ENCODE data around the gene NEDD4L.
A peak's percentile ranks its signal among the peaks of the same experiment; 100 is the strongest.

Gene NEDD4L

GRCh38 chr18:58058720-58059119, 14.7 kb downstream of the NEDD4L start (continued):
- TF ChIP-seq ZNF280C (tag by site-specific recombination; IDR thresholded peaks at IDR 0.05), result no peak
- no peak for TF ChIP-seq GLIS2 (tag by site-specific recombination; IDR thresholded peaks at IDR 0.05)
- no peak for TF ChIP-seq PBX3 (CRISPR knock-in tag; IDR thresholded peaks at IDR 0.05)
- no peak for TF ChIP-seq ZNF473 (tag by site-specific recombination; IDR thresholded peaks at IDR 0.05)
- no peak for TF ChIP-seq ZBTB6 (tag by site-specific recombination; IDR thresholded peaks at IDR 0.05)
- no peak for TF ChIP-seq ZSCAN30 (tag by site-specific recombination; IDR thresholded peaks at IDR 0.05)
- peak; percentile 26; the same call in 1 of the 2 replicates for TF ChIP-seq SP3 (tag by site-specific recombination; IDR thresholded peaks at IDR 0.05)
- no peak for TF ChIP-seq ZNF701 (tag by site-specific recombination; IDR thresholded peaks at IDR 0.05)
- TF ChIP-seq ZNF148 (tag by site-specific recombination; IDR thresholded peaks at IDR 0.05; ENCODE audit: borderline replicate concordance), result no peak
- no peak for TF ChIP-seq ZNF394 (tag by site-specific recombination; IDR thresholded peaks at IDR 0.05; ENCODE audit: borderline replicate concordance)
- no peak for TF ChIP-seq ZNF626 (tag by site-specific recombination; IDR thresholded peaks at IDR 0.05)
- no peak for TF ChIP-seq ZNF324 (tag by site-specific recombination; IDR thresholded peaks at IDR 0.05)
- TF ChIP-seq KLF8 (tag by site-specific recombination; IDR thresholded peaks at IDR 0.05), result no peak
- TF ChIP-seq REPIN1 (tag by site-specific recombination; IDR thresholded peaks at IDR 0.05; ENCODE audit: low read depth), result no peak
- TF ChIP-seq ZSCAN5A (tag by site-specific recombination; IDR thresholded peaks at IDR 0.05), result no peak
- no peak for TF ChIP-seq ZNF837 (tag by site-specific recombination; IDR thresholded peaks at IDR 0.05)
- no peak for TF ChIP-seq ZNF488 (tag by site-specific recombination; IDR thresholded peaks at IDR 0.05)
- TF ChIP-seq ZNF768 (tag by site-specific recombination; IDR thresholded peaks at IDR 0.05), result no peak
- TF ChIP-seq IKZF3 (tag by site-specific recombination; IDR thresholded peaks at IDR 0.05), result no peak
- TF ChIP-seq ZBTB48 (tag by site-specific recombination; IDR thresholded peaks at IDR 0.05), result 0 out of 2 replicates have a peak, but pooled peaks have one; percentile 40
- no peak for TF ChIP-seq ZNF544 (tag by site-specific recombination; IDR thresholded peaks at IDR 0.05)
- TF ChIP-seq, protein P1, sequence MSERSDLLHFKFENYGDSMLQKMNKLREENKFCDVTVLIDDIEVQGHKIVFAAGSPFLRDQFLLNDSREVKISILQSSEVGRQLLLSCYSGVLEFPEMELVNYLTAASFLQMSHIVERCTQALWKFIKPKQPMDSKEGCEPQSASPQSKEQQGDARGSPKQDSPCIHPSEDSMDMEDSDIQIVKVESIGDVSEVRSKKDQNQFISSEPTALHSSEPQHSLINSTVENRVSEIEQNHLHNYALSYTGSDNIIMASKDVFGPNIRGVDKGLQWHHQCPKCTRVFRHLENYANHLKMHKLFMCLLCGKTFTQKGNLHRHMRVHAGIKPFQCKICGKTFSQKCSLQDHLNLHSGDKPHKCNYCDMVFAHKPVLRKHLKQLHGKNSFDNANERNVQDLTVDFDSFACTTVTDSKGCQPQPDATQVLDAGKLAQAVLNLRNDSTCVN (tag by site-specific recombination; optimal IDR thresholded peaks at IDR 0.05), result no peak
- TF ChIP-seq ZNF175 (tag by site-specific recombination; IDR thresholded peaks at IDR 0.05), result no peak
- no peak for TF ChIP-seq ZNF423 (tag by site-specific recombination; IDR thresholded peaks at IDR 0.05)
- TF ChIP-seq ZNF510 (tag by site-specific recombination; IDR thresholded peaks at IDR 0.05; ENCODE audit: insufficient replicate concordance), result no peak
- TF ChIP-seq, protein P2, sequence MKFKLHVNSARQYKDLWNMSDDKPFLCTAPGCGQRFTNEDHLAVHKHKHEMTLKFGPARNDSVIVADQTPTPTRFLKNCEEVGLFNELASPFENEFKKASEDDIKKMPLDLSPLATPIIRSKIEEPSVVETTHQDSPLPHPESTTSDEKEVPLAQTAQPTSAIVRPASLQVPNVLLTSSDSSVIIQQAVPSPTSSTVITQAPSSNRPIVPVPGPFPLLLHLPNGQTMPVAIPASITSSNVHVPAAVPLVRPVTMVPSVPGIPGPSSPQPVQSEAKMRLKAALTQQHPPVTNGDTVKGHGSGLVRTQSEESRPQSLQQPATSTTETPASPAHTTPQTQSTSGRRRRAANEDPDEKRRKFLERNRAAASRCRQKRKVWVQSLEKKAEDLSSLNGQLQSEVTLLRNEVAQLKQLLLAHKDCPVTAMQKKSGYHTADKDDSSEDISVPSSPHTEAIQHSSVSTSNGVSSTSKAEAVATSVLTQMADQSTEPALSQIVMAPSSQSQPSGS (tag by site-specific recombination; IDR thresholded peaks at IDR 0.05; ENCODE audit: low read depth), result 0 out of 2 replicates have a peak, but pooled peaks have one; percentile 7
- TF ChIP-seq ZNF311 (tag by site-specific recombination; IDR thresholded peaks at IDR 0.05; ENCODE audit: borderline replicate concordance), result no peak
- TF ChIP-seq ZNF48 (tag by site-specific recombination; IDR thresholded peaks at IDR 0.05), result no peak
- no peak for TF ChIP-seq ZNF571 (tag by site-specific recombination; IDR thresholded peaks at IDR 0.05)
